Caki2 (cell line): ENCODE data around the gene PRKAR2B. TPM values are rescaled to one million over a fixed set of nuclear protein-coding genes. Genes with fewer than 3 reads are reported as not detected.
A peak's percentile ranks its signal among the peaks of the same experiment; 100 is the strongest.

Experiments used
- DNase-seq: peaks from one replicate; pipeline ENCODE4 v3.0.0-alpha.2; 2015; ENCODE audit warnings: low read depth
- in situ Hi-C: cut with HindIII; loops from 2 replicates; pipeline ENCODE4 v1.10.0; 2016; ENCODE audit warnings: low sequenced_read_pairs, low pct_unique_long_range_greater_than_20kb, mixed read lengths
- total RNA-seq: library from RNA; depleted of rRNA; stranded (reverse); fragments of >200 nt; shearing (Covaris generic); gene quantifications from 2 replicates; pipeline ENCODE4 v1.2.3, GENCODE V29; 2014; ENCODE audit warnings: low replicate concordance

The PRKAR2B gene
- total RNA-seq, 1 experiment from 2014 or later = 14.0 TPM

- DNase-seq = peak; percentile 28
- in situ Hi-C loops = no loop called here
Measured at GRCh38 chr7:107179326-107180164, 135.0 kb downstream of the PRKAR2B start.

GRCh38 chr7:107180378-107180777 is 135.9 kb downstream of the PRKAR2B start:
- DNase-seq = peak; percentile 46
- in situ Hi-C loops = no loop called here

GRCh38 chr7:107181172-107181571 is 136.7 kb downstream of the PRKAR2B start:
- in situ Hi-C loops = no loop called here
- no peak for DNase-seq

GRCh38 chr7:107185716-107186115 is 141.2 kb downstream of the PRKAR2B start:
- DNase-seq = peak; percentile 47
- in situ Hi-C loops = no loop called here

- in situ Hi-C loops = no loop called here
- DNase-seq = no peak
Measured at GRCh38 chr7:107186240-107186639, 141.7 kb downstream of the PRKAR2B start.

- DNase-seq = no peak
- in situ Hi-C loops = no loop called here
Measured at GRCh38 chr7:107187774-107188173, 143.3 kb downstream of the PRKAR2B start.

- no peak for DNase-seq
- in situ Hi-C loops = no loop called here
Measured at GRCh38 chr7:107190090-107190489, 145.6 kb downstream of the PRKAR2B start.

GRCh38 chr7:107194052-107194451 is 149.5 kb downstream of the PRKAR2B start:
- no peak for DNase-seq

GRCh38 chr7:107196834-107197610 is 152.5 kb downstream of the PRKAR2B start:
- no peak for DNase-seq
- in situ Hi-C loops = no loop called here

More at GRCh38 chr7:107194052-107194451, 149.5 kb downstream of the PRKAR2B start:
- in situ Hi-C loops = no loop called here

- DNase-seq = no peak
- in situ Hi-C loops = no loop called here
Measured at GRCh38 chr7:107201795-107202450, 157.4 kb downstream of the PRKAR2B start.

GRCh38 chr7:107203607-107204006 is 159.1 kb downstream of the PRKAR2B start:
- DNase-seq = no peak
- in situ Hi-C loops = no loop called here

GRCh38 chr7:107206136-107206535 is 161.6 kb downstream of the PRKAR2B start:
- no peak for DNase-seq
- in situ Hi-C loops = no loop called here

- DNase-seq = no peak
- in situ Hi-C loops = no loop called here
Measured at GRCh38 chr7:107206706-107207105, 162.2 kb downstream of the PRKAR2B start.

GRCh38 chr7:107207459-107207858 is 163.0 kb downstream of the PRKAR2B start:
- in situ Hi-C loops = no loop called here
- no peak for DNase-seq

GRCh38 chr7:107208024-107208521 is 163.6 kb downstream of the PRKAR2B start:
- in situ Hi-C loops = no loop called here
- no peak for DNase-seq

- no peak for DNase-seq
- in situ Hi-C loops = no loop called here
Measured at GRCh38 chr7:107208563-107208962, 164.1 kb downstream of the PRKAR2B start.

- in situ Hi-C loops = no loop called here
Measured at GRCh38 chr7:107209565-107209964, 165.1 kb downstream of the PRKAR2B start.

GRCh38 chr7:107210400-107210799 is 165.9 kb downstream of the PRKAR2B start:
- in situ Hi-C loops = no loop called here
- no peak for DNase-seq

More at GRCh38 chr7:107209565-107209964, 165.1 kb downstream of the PRKAR2B start:
- no peak for DNase-seq
